Adipocyte (in vitro differentiated cells): ENCODE measurements around the gene RALGPS1.

Experiments
- DNase-seq: peaks from one replicate; pipeline ENCODE4 v3.0.0-alpha.2; 2015; ENCODE audit warnings: low read depth
- H3K27me3 ChIP-seq: replicated peaks from 2 replicates; pipeline ENCODE4 v1.7.0; 2013; ENCODE audit warnings: mild to moderate bottlenecking, low read length, moderate library complexity; ENCODE audit not compliant: control insufficient read depth, insufficient read depth
- H3K36me3 ChIP-seq: 2 replicates; pipeline ENCODE4 v1.7.0; 2013; ENCODE audit warnings: low read length, mild to moderate bottlenecking, moderate library complexity; ENCODE audit not compliant: control insufficient read depth, insufficient read depth, severe bottlenecking
- H3K4me1 ChIP-seq: 2 replicates; pipeline ENCODE4 v1.7.0; 2013; ENCODE audit warnings: mild to moderate bottlenecking, low read length, moderate library complexity; ENCODE audit not compliant: control insufficient read depth, insufficient read depth
- H3K4me3 ChIP-seq: 2 replicates; pipeline ENCODE4 v1.7.0; 2013; ENCODE audit warnings: mild to moderate bottlenecking, low read length, moderate library complexity
- H3K9ac ChIP-seq: 2 replicates; pipeline ENCODE4 v1.7.0; 2013; ENCODE audit warnings: mild to moderate bottlenecking, low read length, moderate library complexity
- H3K9me3 ChIP-seq: 2 replicates; pipeline ENCODE4 v1.7.0; 2013; ENCODE audit warnings: mild to moderate bottlenecking, low read length, moderate library complexity; ENCODE audit not compliant: control insufficient read depth

Gene RALGPS1

GRCh38 chr9:126882746-126883145 is 31.8 kb upstream of the RALGPS1 start:
- H3K4me3 ChIP-seq = no peak overlapping the region
- H3K9ac ChIP-seq = no peak overlapping the region
- H3K4me1 ChIP-seq = peaks cover 10% of the 10 kb centered on the region
- no peak for DNase-seq
- H3K9me3 ChIP-seq = no peaks in the 10 kb centered on the region
- H3K27me3 ChIP-seq = no peaks in the 10 kb centered on the region
- H3K36me3 ChIP-seq = peaks cover 39% of the 10 kb centered on the region

GRCh38 chr9:126883636-126884035 is 30.9 kb upstream of the RALGPS1 start:
- Histone ChIP-seq H3K9me3 (no peaks in the 10 kb centered on the region), H3K4me3 (no peak overlapping the region), H3K36me3 (peaks cover 35% of the 10 kb centered on the region), H3K4me1 (peaks cover 10% of the 10 kb centered on the region), H3K27me3 (no peaks in the 10 kb centered on the region), H3K9ac (no peak overlapping the region)
- no peak for DNase-seq

- no peak for DNase-seq
- H3K36me3 ChIP-seq = peaks cover 20% of the 10 kb centered on the region
- H3K27me3 ChIP-seq = peaks cover 5% of the 10 kb centered on the region
- H3K4me1 ChIP-seq = peaks cover 10% of the 10 kb centered on the region
- H3K4me3 ChIP-seq = no peak overlapping the region
- no peak overlapping the region for H3K9ac ChIP-seq
- no peaks in the 10 kb centered on the region for H3K9me3 ChIP-seq
These were observed 29.4 kb upstream of the RALGPS1 start for GRCh38 chr9:126885131-126885641.

- H3K4me3 ChIP-seq = no peak overlapping the region
- H3K27me3 ChIP-seq = peaks cover 5% of the 10 kb centered on the region
- peaks cover 10% of the 10 kb centered on the region for H3K4me1 ChIP-seq
- no peaks in the 10 kb centered on the region for H3K9me3 ChIP-seq
- H3K9ac ChIP-seq = no peak overlapping the region
- peaks cover 11% of the 10 kb centered on the region for H3K36me3 ChIP-seq
- no peak for DNase-seq
These were observed 28.4 kb upstream of the RALGPS1 start for GRCh38 chr9:126886034-126886822.

- Histone ChIP-seq H3K9ac (no peak overlapping the region), H3K4me3 (no peak overlapping the region), H3K4me1 (peaks cover 10% of the 10 kb centered on the region), H3K27me3 (peaks cover 5% of the 10 kb centered on the region), H3K9me3 (no peaks in the 10 kb centered on the region), H3K36me3 (peaks cover 11% of the 10 kb centered on the region)
- no peak for DNase-seq
These were observed 27.7 kb upstream of the RALGPS1 start for GRCh38 chr9:126886897-126887296.

GRCh38 chr9:126891676-126892075 is 22.9 kb upstream of the RALGPS1 start:
- H3K9me3 ChIP-seq = no peaks in the 10 kb centered on the region
- no peak overlapping the region for H3K4me3 ChIP-seq
- H3K4me1 ChIP-seq = no peaks in the 10 kb centered on the region
- no peak for DNase-seq
- H3K36me3 ChIP-seq = no peaks in the 10 kb centered on the region
- no peak overlapping the region for H3K9ac ChIP-seq
- peaks cover 5% of the 10 kb centered on the region for H3K27me3 ChIP-seq

- no peaks in the 10 kb centered on the region for H3K9me3 ChIP-seq
- H3K9ac ChIP-seq = no peak overlapping the region
- no peaks in the 10 kb centered on the region for H3K36me3 ChIP-seq
- no peaks in the 10 kb centered on the region for H3K4me1 ChIP-seq
- no peak overlapping the region for H3K4me3 ChIP-seq
- peaks cover 5% of the 10 kb centered on the region for H3K27me3 ChIP-seq
- DNase-seq = no peak
These were observed 21.5 kb upstream of the RALGPS1 start for GRCh38 chr9:126893079-126893478.

GRCh38 chr9:126894052-126894603 is 20.5 kb upstream of the RALGPS1 start:
- no peaks in the 10 kb centered on the region for H3K4me1 ChIP-seq
- no peak for DNase-seq
- no peak overlapping the region for H3K9ac ChIP-seq
- no peaks in the 10 kb centered on the region for H3K36me3 ChIP-seq
- no peak overlapping the region for H3K4me3 ChIP-seq
- no peaks in the 10 kb centered on the region for H3K9me3 ChIP-seq
- H3K27me3 ChIP-seq = peaks cover 5% of the 10 kb centered on the region

- Histone ChIP-seq H3K4me1 (no peaks in the 10 kb centered on the region), H3K9ac (no peak overlapping the region), H3K36me3 (no peaks in the 10 kb centered on the region), H3K4me3 (no peak overlapping the region), H3K27me3 (peaks cover 21% of the 10 kb centered on the region), H3K9me3 (no peaks in the 10 kb centered on the region)
- DNase-seq = no peak
These were observed 12.4 kb upstream of the RALGPS1 start for GRCh38 chr9:126902210-126902609.

GRCh38 chr9:126904586-126904985 is 10.0 kb upstream of the RALGPS1 start:
- Histone ChIP-seq H3K4me1 (no peaks in the 10 kb centered on the region), H3K27me3 (peaks cover 36% of the 10 kb centered on the region), H3K9me3 (no peaks in the 10 kb centered on the region), H3K36me3 (no peaks in the 10 kb centered on the region), H3K4me3 (no peak overlapping the region), H3K9ac (no peak overlapping the region)
- no peak for DNase-seq

GRCh38 chr9:126906091-126906490 is 8.5 kb upstream of the RALGPS1 start:
- no peak overlapping the region for H3K4me3 ChIP-seq
- H3K9me3 ChIP-seq = peaks cover under 1% of the 10 kb centered on the region
- no peak overlapping the region for H3K9ac ChIP-seq
- H3K4me1 ChIP-seq = no peaks in the 10 kb centered on the region
- DNase-seq = no peak
- peaks cover 39% of the 10 kb centered on the region for H3K27me3 ChIP-seq
- H3K36me3 ChIP-seq = no peaks in the 10 kb centered on the region
